H9 (cell line): Measurements from ENCODE around the gene METTL18. TPM values are rescaled to one million over a fixed set of nuclear protein-coding genes. Genes with fewer than 3 reads are reported as not detected.

ENCODE experiments used
- DNase-seq: peaks from one replicate; pipeline ENCODE4 v3.0.0-alpha.2; 2017
- H2AFZ ChIP-seq: one replicate; pipeline ENCODE4 v1.6.1; 2013; ENCODE audit warnings: mild to moderate bottlenecking, low read length, control low read depth, moderate library complexity
- H2AK5ac ChIP-seq: 2 replicates; pipeline ENCODE4 v1.6.1; 2013; ENCODE audit warnings: low read length, control low read depth, mixed read lengths; ENCODE audit not compliant: insufficient read length
- H2BK120ac ChIP-seq: one replicate; pipeline ENCODE4 v1.6.1; 2013; ENCODE audit warnings: low read depth, mild to moderate bottlenecking, low read length, control low read depth, inconsistent platforms; ENCODE audit not compliant: poor library complexity, severe bottlenecking
- H2BK12ac ChIP-seq: 2 replicates; pipeline ENCODE4 v1.6.1; 2013; ENCODE audit warnings: low read length, control low read depth, mixed read lengths, low read depth; ENCODE audit not compliant: insufficient read length
- H2BK15ac ChIP-seq: 2 replicates; pipeline ENCODE4 v1.6.1; 2013; ENCODE audit warnings: low read depth, low read length, control low read depth
- H2BK20ac ChIP-seq: one replicate; pipeline ENCODE4 v1.6.1; 2013; ENCODE audit warnings: low read depth, mild to moderate bottlenecking, low read length, control low read depth, inconsistent platforms; ENCODE audit not compliant: poor library complexity, severe bottlenecking
- H2BK5ac ChIP-seq: 2 replicates; pipeline ENCODE4 v1.6.1; 2013; ENCODE audit warnings: low read length, control low read depth, mixed read lengths; ENCODE audit not compliant: insufficient read length
- H3K14ac ChIP-seq: 2 replicates; pipeline ENCODE4 v1.6.1; 2013; ENCODE audit warnings: low read length, control low read depth; ENCODE audit not compliant: insufficient read depth
- H3K18ac ChIP-seq: 2 replicates; pipeline ENCODE4 v1.6.1; 2013; ENCODE audit warnings: low read depth, mild to moderate bottlenecking, mixed read lengths, low read length, control low read depth; ENCODE audit not compliant: insufficient read length
- H3K23ac ChIP-seq: 2 replicates; pipeline ENCODE4 v1.6.1; 2013; ENCODE audit warnings: low read length, control low read depth, mixed read lengths, low read depth; ENCODE audit not compliant: insufficient read length
- H3K23me2 ChIP-seq: 2 replicates; pipeline ENCODE4 v1.6.1; 2013; ENCODE audit warnings: low read depth, mild to moderate bottlenecking, mixed read lengths, low read length, control low read depth; ENCODE audit not compliant: insufficient read length, poor library complexity, severe bottlenecking
- H3K27ac ChIP-seq: 2 replicates; pipeline ENCODE4 v1.5.1; 2013; ENCODE audit warnings: low read length, control low read depth, mixed read lengths, low read depth; ENCODE audit not compliant: insufficient read length
- H3K27me3 ChIP-seq: 2 replicates; pipeline ENCODE4 v1.6.1; 2013; ENCODE audit warnings: low read length, control low read depth, inconsistent platforms; ENCODE audit not compliant: insufficient read depth
- H3K4ac ChIP-seq: 2 replicates; pipeline ENCODE4 v1.6.1; 2013; ENCODE audit warnings: low read depth, mild to moderate bottlenecking, control low read depth, inconsistent platforms, low read length, moderate library complexity
- H3K4me1 ChIP-seq: 2 replicates; pipeline ENCODE4 v1.6.1; 2013; ENCODE audit warnings: low read length, control low read depth, inconsistent platforms; ENCODE audit not compliant: insufficient read depth
- H3K4me2 ChIP-seq: 2 replicates; pipeline ENCODE4 v1.6.1; 2013; ENCODE audit warnings: low read length, control low read depth, mixed read lengths; ENCODE audit not compliant: insufficient read length, insufficient read depth
- H3K56ac ChIP-seq: 2 replicates; pipeline ENCODE4 v1.6.1; 2013; ENCODE audit warnings: low read depth, mild to moderate bottlenecking, mixed read lengths, low read length, control low read depth; ENCODE audit not compliant: insufficient read length
- H3K79me1 ChIP-seq: 2 replicates; pipeline ENCODE4 v1.6.1; 2013; ENCODE audit warnings: low read depth, mild to moderate bottlenecking, moderate library complexity, low read length, control low read depth, inconsistent platforms; ENCODE audit not compliant: insufficient read depth, poor library complexity, severe bottlenecking
- H3K79me2 ChIP-seq: 2 replicates; pipeline ENCODE4 v1.6.1; 2013; ENCODE audit warnings: low read length, control low read depth, inconsistent platforms; ENCODE audit not compliant: insufficient read depth
- H3K9ac ChIP-seq: 2 replicates; pipeline ENCODE4 v1.6.1; 2013; ENCODE audit warnings: low read length, control low read depth, mixed read lengths; ENCODE audit not compliant: insufficient read length; ENCODE audit errors: extremely low read depth
- H3K9me3 ChIP-seq: one replicate; pipeline ENCODE4 v1.6.1; 2013; ENCODE audit warnings: low read depth, low read length, inconsistent platforms; ENCODE audit not compliant: control insufficient read depth
- H3T11ph ChIP-seq: one replicate; pipeline ENCODE4 v1.6.1; 2013; ENCODE audit warnings: mild to moderate bottlenecking, low read length, control low read depth, inconsistent platforms
- H4K20me1 ChIP-seq: one replicate; pipeline ENCODE4 v1.6.1; 2013; ENCODE audit not compliant: control insufficient read depth, insufficient read length, insufficient read depth
- H4K5ac ChIP-seq: 2 replicates; pipeline ENCODE4 v1.6.1; 2013; ENCODE audit warnings: low read depth, mild to moderate bottlenecking, mixed read lengths, low read length, control low read depth; ENCODE audit not compliant: insufficient read length
- H4K8ac ChIP-seq: replicated peaks from 2 replicates; pipeline ENCODE4 v1.6.1; 2013; ENCODE audit warnings: low read length, control low read depth, mixed read lengths, low read depth; ENCODE audit not compliant: insufficient read length
- H4K91ac ChIP-seq: 2 replicates; pipeline ENCODE4 v1.6.1; 2013; ENCODE audit warnings: low read depth, mild to moderate bottlenecking, moderate library complexity, mixed read lengths, low read length, control low read depth; ENCODE audit not compliant: insufficient read length
- H3K27ac Mint-ChIP-seq, 3 experiments: 2 replicates in 2 of 3; 3 replicates in 1 of 3; pipeline ENCODE4 v1.8.0; 2020 to 2021; ENCODE audit warnings: mixed read lengths in 3 of 3, mild to moderate bottlenecking in 1 of 3, moderate library complexity in 1 of 3
- H3K27me3 Mint-ChIP-seq: 2 replicates; pipeline ENCODE4 v1.8.0; 2021; ENCODE audit warnings: low read depth, mild to moderate bottlenecking, moderate library complexity, mixed read lengths
- H3K36me3 Mint-ChIP-seq, 3 experiments: 2 replicates in 2 of 3; 3 replicates in 1 of 3; pipeline ENCODE4 v1.8.0; 2020 to 2021; ENCODE audit warnings: low read depth in 3 of 3, mixed read lengths in 3 of 3; ENCODE audit not compliant: insufficient read depth in 1 of 3
- H3K4me1 Mint-ChIP-seq, 2 experiments: 2 replicates each; pipeline ENCODE4 v1.8.0; 2020; ENCODE audit warnings: mixed read lengths in 2 of 2
- H3K4me3 Mint-ChIP-seq, 2 experiments: 2 replicates in 1 of 2; 3 replicates in 1 of 2; pipeline ENCODE4 v1.8.0; 2020 to 2021; ENCODE audit warnings: mild to moderate bottlenecking in 2 of 2, mixed read lengths in 2 of 2, moderate library complexity in 1 of 2
- H3K9me3 Mint-ChIP-seq, 2 experiments: 2 replicates in 1 of 2; 3 replicates in 1 of 2; pipeline ENCODE4 v1.8.0; 2020; ENCODE audit warnings: mild to moderate bottlenecking in 2 of 2, mixed read lengths in 2 of 2, moderate library complexity in 1 of 2
- CTCF ChIP-seq: fragments of 200-600 bp; sonication (generic); conservative IDR thresholded peaks from 3 replicates; pipeline ENCODE4 v1.8.0; 2021; ENCODE audit warnings: antibody characterized with exemption, mild to moderate bottlenecking
- WGBS: extraction: QIAGEN DNeasy Blood & Tissue Kit; methylation state at CpG from one replicate; pipeline ENCODE4 v1.1.7; 2013; ENCODE audit warnings: missing lambda C conversion rate, low lambda C conversion rate, mixed read lengths; ENCODE audit not compliant: insufficient read length; ENCODE audit errors: extremely low coverage; 5-methylcytosine and 5-hydroxymethylcytosine counted together
- total RNA-seq: library from RNA; stranded (reverse); gene quantifications from 2 replicates; pipeline ENCODE4 v1.2.1, GENCODE V29; 2021

METTL18 gene
- total RNA-seq, 1 experiment from 2014 or later: 8.7 TPM

GRCh38 chr1:169746550-169746949, 48.2 kb downstream of the METTL18 start:
- no peak overlapping the region for H3K56ac ChIP-seq
- TF ChIP-seq CTCF: no peak
- H3K4me3 Mint-ChIP-seq: no peak overlapping the region

More at GRCh38 chr1:169746550-169746949, 48.2 kb downstream of the METTL18 start:
- no peak overlapping the region for H3K14ac ChIP-seq
- H3T11ph ChIP-seq: no peak overlapping the region
- no CpG with 5 or more reads among the region's 2 CpGs for WGBS
- H2BK120ac ChIP-seq: no peak overlapping the region
- no peak overlapping the region for H3K23ac ChIP-seq
- H3K4me1 ChIP-seq: peaks cover 5% of the 10 kb centered on the region; the same call in 1 of the 2 replicates
- H3K9me3 Mint-ChIP-seq: peaks cover 5% of the 10 kb centered on the region in 2 experiments; a peak in 3 of 5 replicates
- H2BK5ac ChIP-seq: no peak overlapping the region
- no peak for DNase-seq
- H3K9ac ChIP-seq: no peak overlapping the region
- no peaks in the 10 kb centered on the region for H4K20me1 ChIP-seq
- no peak overlapping the region for H2BK15ac ChIP-seq
- H3K27me3 Mint-ChIP-seq: peaks cover 3% of the 10 kb centered on the region
- H3K27ac ChIP-seq: no peak overlapping the region
- H3K9me3 ChIP-seq: no peaks in the 10 kb centered on the region
- H4K91ac ChIP-seq: no peak overlapping the region
- H3K4ac ChIP-seq: no peak overlapping the region
- no peak overlapping the region for H4K5ac ChIP-seq
- H3K36me3 Mint-ChIP-seq: peaks cover 0 to 6% (median 0%) of the 10 kb centered on the region in 3 experiments; a peak in 2 of 7 replicates
- no peaks in the 10 kb centered on the region for H3K27me3 ChIP-seq
- no peaks in the 10 kb centered on the region for H3K79me1 ChIP-seq
- H3K4me1 Mint-ChIP-seq: peaks cover 19 to 25% of the 10 kb centered on the region in 2 experiments
- no peak overlapping the region for H2BK12ac ChIP-seq
- H3K27ac Mint-ChIP-seq: no peak overlapping the region
- no peaks in the 10 kb centered on the region for H3K79me2 ChIP-seq
- H3K18ac ChIP-seq: no peak overlapping the region
- no peak overlapping the region for H3K4me2 ChIP-seq
- no peak overlapping the region for H2AFZ ChIP-seq
- no peak overlapping the region for H4K8ac ChIP-seq
- no peak overlapping the region for H2BK20ac ChIP-seq
- no peak overlapping the region for H2AK5ac ChIP-seq
- no peaks in the 10 kb centered on the region for H3K23me2 ChIP-seq
